ENCODE measurements around the gene SLC35A2.

The SLC35A2 gene

GRCh38 chrX:48919360-48919841 is 8.0 kb upstream of the SLC35A2 start:
- in situ Hi-C loops (cut with HindIII; ENCODE audit: low sequenced_read_pairs), result no loop called here
- TF ChIP-seq CTCF (IDR thresholded peaks at IDR 0.05; ENCODE audit: low read depth, low read length, missing control alignments), result no peak
- no peak for DNase-seq (ENCODE audit: low read depth)
- H3K4me3 ChIP-seq (ENCODE audit: low read depth, low read length), result peak overlapping the region; percentile 58

GRCh38 chrX:48918643-48919340 is 7.3 kb upstream of the SLC35A2 start, which contains the start of gene PIM2:
TSS of gene PIM2 (minus strand) at chrX:48919024. CDS start at chrX:48918834, 190 bp downstream.
- H3K4me3 ChIP-seq (ENCODE audit: low read depth, low read length), result peak within 1 kb of the TSS; percentile 58
- in situ Hi-C loops (cut with HindIII; ENCODE audit: low sequenced_read_pairs), result no loop called here
- peak; percentile 60 for DNase-seq (ENCODE audit: low read depth)
- no peak for TF ChIP-seq CTCF (IDR thresholded peaks at IDR 0.05; ENCODE audit: low read depth, low read length, missing control alignments)

- no peak for DNase-seq (ENCODE audit: low read depth)
- TF ChIP-seq CTCF (IDR thresholded peaks at IDR 0.05; ENCODE audit: low read depth, low read length, missing control alignments), result no peak
- H3K4me3 ChIP-seq (ENCODE audit: low read depth, low read length), result peak overlapping the region; percentile 58
- in situ Hi-C loops (cut with HindIII; ENCODE audit: low sequenced_read_pairs), result no loop called here
Observed at GRCh38 chrX:48918301-48918642, 6.8 kb upstream of the SLC35A2 start.

GRCh38 chrX:48917139-48918001 is 5.9 kb upstream of the SLC35A2 start:
- TF ChIP-seq CTCF (IDR thresholded peaks at IDR 0.05; ENCODE audit: low read depth, low read length, missing control alignments), result peak; percentile 91
- peak; percentile 65 for DNase-seq (ENCODE audit: low read depth)
- in situ Hi-C loops (cut with HindIII; ENCODE audit: low sequenced_read_pairs), result no loop called here
- H3K4me3 ChIP-seq (ENCODE audit: low read depth, low read length), result peak overlapping the region; percentile 58

- in situ Hi-C loops (cut with HindIII; ENCODE audit: low sequenced_read_pairs), result no loop called here
- DNase-seq (ENCODE audit: low read depth), result no peak
- TF ChIP-seq CTCF (IDR thresholded peaks at IDR 0.05; ENCODE audit: low read depth, low read length, missing control alignments), result no peak
- no peak overlapping the region for H3K4me3 ChIP-seq (ENCODE audit: low read depth, low read length)
Observed at GRCh38 chrX:48914593-48915493, 3.4 kb upstream of the SLC35A2 start.

All from astrocyte of the cerebellum (primary cell).